ENCODE data around the gene FAM117A.
A peak's percentile ranks its signal among the peaks of the same experiment; 100 is the strongest.

The FAM117A gene

DNA sequence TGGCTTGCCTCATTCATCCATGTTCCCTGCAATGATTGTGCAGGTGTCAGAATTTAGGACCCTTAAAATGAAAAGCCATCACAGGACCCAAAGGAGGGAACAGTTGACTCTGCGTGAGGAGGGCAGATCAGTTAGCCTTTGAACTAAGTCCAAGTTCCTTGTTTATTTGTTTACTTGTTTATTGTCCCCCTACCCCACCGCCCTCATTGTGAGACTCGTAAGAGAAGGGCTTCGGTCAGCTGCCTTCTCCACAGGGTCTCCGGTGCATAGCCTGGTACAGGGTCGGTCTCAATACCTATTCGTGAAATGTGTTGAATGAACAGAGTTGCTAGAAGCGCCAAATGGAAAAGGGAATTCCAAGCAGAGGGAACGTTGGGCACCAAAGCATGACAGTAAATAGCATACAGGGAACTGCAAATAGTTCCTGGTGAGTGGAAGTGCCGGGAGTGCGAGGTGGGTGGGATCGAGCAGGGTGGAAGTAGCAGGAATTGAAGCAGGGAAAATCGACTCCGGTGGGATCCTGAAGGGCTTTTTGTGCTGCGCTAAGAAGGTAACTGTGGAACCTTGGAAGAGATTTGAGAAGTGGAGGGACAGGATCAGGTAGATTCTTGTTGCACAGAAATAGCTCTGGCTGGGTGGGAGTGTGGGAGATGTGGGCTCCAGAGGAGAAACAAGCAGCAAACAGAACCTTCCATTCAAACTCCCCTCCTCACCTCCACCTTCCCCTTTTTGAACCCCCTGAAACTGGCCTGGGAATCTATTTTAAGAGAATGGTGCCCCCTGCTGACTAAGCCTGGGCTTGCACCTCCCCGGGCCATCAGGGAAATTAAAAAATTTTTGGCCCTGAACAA lies 68.9 kb downstream of the FAM117A start:
- ChIA-PET CTCF (interaction anchor here (1.0 to 27.0 kb wide), 23 partner anchors 8 to 306 kb away, joined by 3 to 1118 read pairs (median 5); partner anchors contain the start of genes NXPH3 and SLC35B1), POLR2A (interaction anchor here (0.6 kb wide), 1 partner anchor 18 kb away, joined by 3 read pairs; no protein-coding TSS in a partner anchor)
- H3K4me3 ChIP-seq (ENCODE audit: low read depth, low read length) = no peak overlapping the region
- DNase-seq (ENCODE audit: low read depth, low spot score) = no peak
- TF ChIP-seq, protein P1, sequence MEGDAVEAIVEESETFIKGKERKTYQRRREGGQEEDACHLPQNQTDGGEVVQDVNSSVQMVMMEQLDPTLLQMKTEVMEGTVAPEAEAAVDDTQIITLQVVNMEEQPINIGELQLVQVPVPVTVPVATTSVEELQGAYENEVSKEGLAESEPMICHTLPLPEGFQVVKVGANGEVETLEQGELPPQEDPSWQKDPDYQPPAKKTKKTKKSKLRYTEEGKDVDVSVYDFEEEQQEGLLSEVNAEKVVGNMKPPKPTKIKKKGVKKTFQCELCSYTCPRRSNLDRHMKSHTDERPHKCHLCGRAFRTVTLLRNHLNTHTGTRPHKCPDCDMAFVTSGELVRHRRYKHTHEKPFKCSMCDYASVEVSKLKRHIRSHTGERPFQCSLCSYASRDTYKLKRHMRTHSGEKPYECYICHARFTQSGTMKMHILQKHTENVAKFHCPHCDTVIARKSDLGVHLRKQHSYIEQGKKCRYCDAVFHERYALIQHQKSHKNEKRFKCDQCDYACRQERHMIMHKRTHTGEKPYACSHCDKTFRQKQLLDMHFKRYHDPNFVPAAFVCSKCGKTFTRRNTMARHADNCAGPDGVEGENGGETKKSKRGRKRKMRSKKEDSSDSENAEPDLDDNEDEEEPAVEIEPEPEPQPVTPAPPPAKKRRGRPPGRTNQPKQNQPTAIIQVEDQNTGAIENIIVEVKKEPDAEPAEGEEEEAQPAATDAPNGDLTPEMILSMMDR (IDR thresholded peaks at IDR 0.05; ENCODE audit: insufficient read depth, low read length, missing control alignments) = peak; percentile 73

DNA sequence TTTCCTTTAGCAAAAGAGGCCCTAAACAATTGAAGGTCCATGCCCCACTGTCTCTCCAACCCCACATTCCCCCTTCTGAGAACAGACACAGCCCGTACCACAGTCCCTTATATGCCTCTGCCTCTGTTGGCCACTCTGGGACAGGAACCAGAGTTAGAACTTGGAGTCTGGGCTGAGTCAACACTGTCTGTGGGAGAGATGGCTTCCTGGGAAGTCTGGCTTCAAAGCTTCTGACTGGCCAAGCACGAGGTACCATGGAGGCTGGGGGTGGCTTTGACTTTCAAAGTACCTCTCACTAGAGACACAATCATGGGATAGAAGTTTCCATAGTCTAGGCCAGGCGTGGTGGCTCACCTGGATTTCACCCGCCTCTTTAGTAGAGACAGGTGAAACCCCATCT lies 71.2 kb downstream of the FAM117A start:
- TF ChIP-seq, protein P1 (IDR thresholded peaks at IDR 0.05; ENCODE audit: insufficient read depth, low read length, missing control alignments) = no peak
- DNase-seq (ENCODE audit: low read depth, low spot score) = no peak
- no peak overlapping the region for H3K4me3 ChIP-seq (ENCODE audit: low read depth, low read length)
- CTCF ChIA-PET = interaction anchor here (4.7 to 27.0 kb wide), 3 partner anchors 8 to 120 kb away, joined by 31 to 1118 read pairs (median 202); partner anchors contain the start of genes NXPH3 and SLC35B1
- POLR2A ChIA-PET = interaction anchor here (0.6 to 0.7 kb wide), 2 partner anchors 14 to 131 kb away, joined by 4 to 5 read pairs; no protein-coding TSS in a partner anchor

DNA sequence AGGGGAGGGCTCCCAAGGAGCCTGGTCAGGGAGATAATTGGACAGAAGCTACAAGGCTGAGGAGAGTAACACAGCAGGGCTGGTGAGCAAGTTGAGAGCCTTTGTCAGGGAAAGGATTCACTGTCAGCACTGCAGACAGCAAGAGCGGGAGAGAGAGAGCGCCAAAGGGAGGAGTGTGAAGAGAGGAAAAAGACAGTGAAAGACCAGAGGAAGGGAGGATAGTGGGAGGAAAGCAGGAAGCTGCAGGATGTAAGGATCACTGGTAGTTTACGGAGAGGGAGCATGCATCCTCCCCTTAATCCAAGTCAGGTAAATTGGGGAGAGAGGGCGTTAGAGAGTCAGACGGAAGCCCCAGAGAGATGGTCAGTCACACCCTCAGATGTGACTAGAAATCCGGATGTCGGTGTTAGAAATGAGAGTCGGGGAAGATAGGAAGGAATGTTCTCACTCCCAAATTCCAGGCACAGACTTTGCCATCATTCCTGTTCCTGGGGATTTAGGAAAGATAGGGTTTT lies 72.2 kb downstream of the FAM117A start:
- ChIA-PET POLR2A (interaction anchor here (1.8 kb wide), 1 partner anchor 14 kb away, joined by 8 read pairs; the partner anchor contains the start of gene SPOP), CTCF (interaction anchor here (0.8 to 27.0 kb wide), 10 partner anchors 10 to 306 kb away, joined by 3 to 1118 read pairs (median 6); partner anchors contain the start of genes NXPH3 and SLC35B1)
- H3K4me3 ChIP-seq (ENCODE audit: low read depth, low read length) = no peak overlapping the region
- TF ChIP-seq, protein P1 (IDR thresholded peaks at IDR 0.05; ENCODE audit: insufficient read depth, low read length, missing control alignments) = no peak
- no peak for DNase-seq (ENCODE audit: low read depth, low spot score)

DNA sequence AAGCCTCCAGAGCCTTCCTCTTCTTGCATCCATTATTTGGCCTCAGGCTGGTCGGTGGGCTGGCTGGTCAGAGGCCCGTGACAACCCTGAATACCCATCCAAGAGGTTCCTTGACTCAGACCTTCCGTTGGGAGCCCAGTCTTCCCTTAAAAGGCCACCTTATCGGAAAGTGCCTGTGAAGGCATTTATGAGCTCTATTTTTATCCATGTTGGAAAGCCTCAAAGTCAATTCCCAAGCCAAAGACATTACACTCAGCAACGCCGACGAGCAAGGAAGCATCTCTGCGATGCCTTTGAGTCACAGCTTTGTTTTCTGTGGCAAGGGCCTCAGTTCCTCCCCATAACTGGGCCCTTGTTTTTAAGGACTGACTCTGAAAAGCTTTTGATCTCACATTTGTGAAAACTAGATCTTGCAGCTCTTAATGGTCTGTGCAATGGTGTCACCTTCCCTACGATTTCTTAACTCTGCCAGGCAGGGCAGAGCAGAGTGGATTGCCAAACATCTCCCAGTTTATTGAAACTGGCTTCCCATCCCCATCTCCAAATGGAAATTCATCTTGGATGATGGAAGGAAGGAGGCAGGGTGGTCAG lies 72.8 kb downstream of the FAM117A start:
- DNase-seq (ENCODE audit: low read depth, low spot score) = no peak
- ChIA-PET CTCF (interaction anchor here (0.8 to 27.0 kb wide), 10 partner anchors 9 to 306 kb away, joined by 3 to 1118 read pairs (median 6); partner anchors contain the start of genes NXPH3 and SLC35B1), POLR2A (interaction anchor here (1.8 kb wide), 1 partner anchor 14 kb away, joined by 8 read pairs; the partner anchor contains the start of gene SPOP)
- no peak overlapping the region for H3K4me3 ChIP-seq (ENCODE audit: low read depth, low read length)
- TF ChIP-seq, protein P1 (IDR thresholded peaks at IDR 0.05; ENCODE audit: insufficient read depth, low read length, missing control alignments) = no peak

DNA sequence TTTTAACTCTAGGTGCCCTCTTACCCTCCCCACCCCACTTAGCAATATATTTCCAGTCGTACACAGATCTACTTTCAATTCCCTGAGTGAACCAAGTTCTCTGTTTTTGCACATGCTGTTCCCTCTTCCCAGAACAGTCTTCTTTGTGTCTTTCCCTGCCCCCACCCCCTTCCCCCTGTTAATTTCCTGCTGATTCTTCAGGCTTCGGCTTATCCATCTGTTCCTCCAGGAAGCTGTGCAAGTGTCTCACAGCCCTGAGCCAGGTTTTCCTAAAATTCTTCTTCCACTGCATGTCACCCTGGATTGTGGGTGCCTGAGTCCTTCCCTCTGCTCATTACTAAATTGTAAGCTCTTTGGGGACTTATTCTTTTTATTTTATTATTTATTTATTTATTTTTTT lies 73.7 kb downstream of the FAM117A start:
- TF ChIP-seq, protein P1 (IDR thresholded peaks at IDR 0.05; ENCODE audit: insufficient read depth, low read length, missing control alignments) = no peak
- ChIA-PET POLR2A (interaction anchor here (1.8 kb wide), 1 partner anchor 13 kb away, joined by 8 read pairs; the partner anchor contains the start of gene SPOP), CTCF (interaction anchor here (1.3 to 27.0 kb wide), 6 partner anchors 9 to 306 kb away, joined by 3 to 1118 read pairs (median 12); partner anchors contain the start of genes NXPH3 and SLC35B1)
- no peak overlapping the region for H3K4me3 ChIP-seq (ENCODE audit: low read depth, low read length)
- no peak for DNase-seq (ENCODE audit: low read depth, low spot score)
